Lower lobe of right lung (tissue), 2 donors: ENCODE results near the gene KCNQ5. TPM values are rescaled to one million over a fixed set of nuclear protein-coding genes. Genes with fewer than 3 reads are reported as not detected.
A peak's percentile ranks its signal among the peaks of the same experiment; 100 is the strongest.
"Not testable (repeated sequence)": the region's sequence is repeated elsewhere in the genome, so short reads cannot be mapped to it uniquely, and the experiment has no call there.

Experiments
- ATAC-seq, 2 donors: fragments of 200-7000 bp; cut with Tn5 transposase; one replicate each; pipeline ENCODE4 v1.9.1; 2020 to 2022; ENCODE audit warnings: mild to moderate bottlenecking in 2 of 2, moderate library complexity in 2 of 2
- DNase-seq: peaks from one replicate; pipeline ENCODE4 v3.0.0-alpha.2; 2020
- H3K27ac ChIP-seq: fragments of 200-600 bp; one replicate; pipeline ENCODE4 v1.8.0; 2022
- H3K27me3 ChIP-seq: fragments of 200-600 bp; one replicate; pipeline ENCODE4 v1.8.0; 2022; ENCODE audit warnings: low read depth
- H3K36me3 ChIP-seq: fragments of 200-600 bp; one replicate; pipeline ENCODE4 v1.8.0; 2022; ENCODE audit warnings: mild to moderate bottlenecking
- H3K4me1 ChIP-seq: fragments of 200-600 bp; one replicate; pipeline ENCODE4 v1.8.0; 2022
- H3K4me3 ChIP-seq: fragments of 200-600 bp; one replicate; pipeline ENCODE4 v1.8.0; 2022; ENCODE audit warnings: mild to moderate bottlenecking
- H3K9me3 ChIP-seq: fragments of 200-600 bp; one replicate; pipeline ENCODE4 v1.8.0; 2022
- intact Hi-C: fragments of 100-400 bp; cut with DNase I; formaldehyde crosslinking; loops from one replicate; pipeline ENCODE4 v1.11.0; 2022
- total RNA-seq: library from RNA; stranded (reverse); fragmentation: NEBNext Ultra II Directional; extraction: Animal tissue kit (Norgen Biotek cat#: 25700); gene quantifications from one replicate; pipeline ENCODE4 v1.2.1, GENCODE V29; 2021
- TF ChIP-seq, protein P1 (sequence below): fragments of 200-600 bp; IDR thresholded peaks from one replicate; pipeline ENCODE4 v1.8.0; 2022; ENCODE audit warnings: antibody characterized with exemption, mild to moderate bottlenecking
- donor health status: DM: no; HTN: yes; CAD: no; lungs with severe emphysema.

KCNQ5 gene
- total RNA-seq, 1 donor from 2014 or later = 0.35 TPM

GRCh38 chr6:73216859-73217258 is 595.0 kb downstream of the KCNQ5 start:
- Histone ChIP-seq H3K27ac (no peak overlapping the region), H3K9me3 (no peaks in the 10 kb centered on the region)
- TF ChIP-seq, protein P1, sequence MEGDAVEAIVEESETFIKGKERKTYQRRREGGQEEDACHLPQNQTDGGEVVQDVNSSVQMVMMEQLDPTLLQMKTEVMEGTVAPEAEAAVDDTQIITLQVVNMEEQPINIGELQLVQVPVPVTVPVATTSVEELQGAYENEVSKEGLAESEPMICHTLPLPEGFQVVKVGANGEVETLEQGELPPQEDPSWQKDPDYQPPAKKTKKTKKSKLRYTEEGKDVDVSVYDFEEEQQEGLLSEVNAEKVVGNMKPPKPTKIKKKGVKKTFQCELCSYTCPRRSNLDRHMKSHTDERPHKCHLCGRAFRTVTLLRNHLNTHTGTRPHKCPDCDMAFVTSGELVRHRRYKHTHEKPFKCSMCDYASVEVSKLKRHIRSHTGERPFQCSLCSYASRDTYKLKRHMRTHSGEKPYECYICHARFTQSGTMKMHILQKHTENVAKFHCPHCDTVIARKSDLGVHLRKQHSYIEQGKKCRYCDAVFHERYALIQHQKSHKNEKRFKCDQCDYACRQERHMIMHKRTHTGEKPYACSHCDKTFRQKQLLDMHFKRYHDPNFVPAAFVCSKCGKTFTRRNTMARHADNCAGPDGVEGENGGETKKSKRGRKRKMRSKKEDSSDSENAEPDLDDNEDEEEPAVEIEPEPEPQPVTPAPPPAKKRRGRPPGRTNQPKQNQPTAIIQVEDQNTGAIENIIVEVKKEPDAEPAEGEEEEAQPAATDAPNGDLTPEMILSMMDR = no peak

GRCh38 chr6:73225396-73225795 is 603.5 kb downstream of the KCNQ5 start, which contains the start of gene KHDC1L:
Gene KHDC1L (minus strand): TSS chr6:73225496. CDS start chr6:73225408, 88 bp downstream.
- TF ChIP-seq, protein P1 = no peak
- Histone ChIP-seq H3K36me3 (no peaks in the 10 kb centered on the region), H3K27ac (no peak within 1 kb of the TSS), H3K4me3 (no peak within 1 kb of the TSS), H3K27me3 (no peaks in the 10 kb centered on the region), H3K9me3 (no peaks in the 10 kb centered on the region), H3K4me1 (no peaks in the 10 kb centered on the region)
- ATAC-seq (no peak), DNase-seq (no peak)
- intact Hi-C loops = no loop called here

More at GRCh38 chr6:73216859-73217258, 595.0 kb downstream of the KCNQ5 start:
- no peak for DNase-seq
- Histone ChIP-seq H3K4me3 (no peak overlapping the region), H3K27me3 (no peaks in the 10 kb centered on the region), H3K4me1 (no peaks in the 10 kb centered on the region), H3K36me3 (no peaks in the 10 kb centered on the region)
- intact Hi-C loops = no loop called here
- ATAC-seq = no peak

- H3K4me3 ChIP-seq = no peak overlapping the region
- no peak overlapping the region for H3K27ac ChIP-seq
- H3K27me3 ChIP-seq = no peaks in the 10 kb centered on the region
- no peaks in the 10 kb centered on the region for H3K4me1 ChIP-seq
- DNase-seq (no peak), ATAC-seq (no peak)
- no peaks in the 10 kb centered on the region for H3K36me3 ChIP-seq
- intact Hi-C loops = no loop called here
- TF ChIP-seq, protein P1 = no peak
- no peaks in the 10 kb centered on the region for H3K9me3 ChIP-seq
These were observed 605.9 kb downstream of the KCNQ5 start for GRCh38 chr6:73227606-73228255.

DNA sequence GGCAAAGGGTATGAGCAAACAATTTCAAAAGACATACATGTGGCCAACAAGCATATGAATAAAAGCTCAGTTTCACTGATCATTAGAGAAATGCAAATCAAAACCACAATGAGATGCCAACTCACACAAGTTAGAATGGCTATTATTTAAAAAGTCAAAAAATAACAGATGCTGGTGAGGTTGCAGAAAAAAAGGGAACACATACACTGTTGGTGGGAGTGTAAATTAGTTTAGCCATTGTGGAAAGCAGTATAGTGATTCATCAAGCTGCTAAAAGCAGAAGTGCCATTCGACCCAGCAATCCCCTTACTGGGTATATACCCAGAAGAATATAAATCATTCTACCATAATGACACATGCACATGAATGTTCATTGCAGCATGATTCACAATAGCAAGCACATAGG is 610.1 kb downstream of the KCNQ5 start:
- Histone ChIP-seq H3K9me3 (no peaks in the 10 kb centered on the region), H3K36me3 (no peaks in the 10 kb centered on the region), H3K4me1 (no peaks in the 10 kb centered on the region), H3K27ac (no peak overlapping the region), H3K4me3 (no peak overlapping the region), H3K27me3 (no peaks in the 10 kb centered on the region)
- no peak for DNase-seq
- intact Hi-C loops = no loop called here
- TF ChIP-seq, protein P1 = no peak
- ATAC-seq = no peak

DNA sequence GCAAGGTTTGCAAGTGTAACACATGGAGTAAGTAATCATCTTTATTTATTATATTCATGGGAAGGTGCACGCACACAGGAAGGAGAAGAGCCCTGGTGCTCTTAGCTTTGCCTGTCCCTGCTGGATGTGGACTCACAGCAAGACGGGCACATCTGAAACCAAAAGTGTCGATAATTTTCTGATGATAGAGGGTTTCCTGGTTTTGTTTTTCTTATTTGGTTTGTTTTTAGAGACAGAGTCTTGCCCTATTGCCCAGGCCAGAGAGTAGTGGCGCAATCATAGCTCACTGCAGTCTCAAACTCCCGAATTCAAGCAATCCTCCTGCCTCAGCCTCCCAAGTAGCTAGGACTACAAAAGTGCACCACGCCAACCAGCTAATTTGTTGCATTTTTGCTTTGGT is 611.2 kb downstream of the KCNQ5 start:
- Histone ChIP-seq H3K36me3 (no peaks in the 10 kb centered on the region), H3K4me3 (no peak overlapping the region), H3K27me3 (no peaks in the 10 kb centered on the region), H3K4me1 (no peaks in the 10 kb centered on the region), H3K9me3 (no peaks in the 10 kb centered on the region), H3K27ac (no peak overlapping the region)
- TF ChIP-seq, protein P1 = no peak
- DNase-seq (no peak), ATAC-seq (no peak)
- intact Hi-C loops = no loop called here

- H3K9me3 ChIP-seq, DNase-seq, H3K27me3 ChIP-seq, H3K4me1 ChIP-seq, intact Hi-C loops, H3K27ac ChIP-seq, H3K4me3 ChIP-seq, H3K36me3 ChIP-seq: not testable (repeated sequence)
- ATAC-seq = peak in 1 of 2 donors; percentile 40
These were observed 612.1 kb downstream of the KCNQ5 start for GRCh38 chr6:73233971-73234370.
